Measurements from ENCODE around the gene C4orf50.

Gene C4orf50

DNA sequence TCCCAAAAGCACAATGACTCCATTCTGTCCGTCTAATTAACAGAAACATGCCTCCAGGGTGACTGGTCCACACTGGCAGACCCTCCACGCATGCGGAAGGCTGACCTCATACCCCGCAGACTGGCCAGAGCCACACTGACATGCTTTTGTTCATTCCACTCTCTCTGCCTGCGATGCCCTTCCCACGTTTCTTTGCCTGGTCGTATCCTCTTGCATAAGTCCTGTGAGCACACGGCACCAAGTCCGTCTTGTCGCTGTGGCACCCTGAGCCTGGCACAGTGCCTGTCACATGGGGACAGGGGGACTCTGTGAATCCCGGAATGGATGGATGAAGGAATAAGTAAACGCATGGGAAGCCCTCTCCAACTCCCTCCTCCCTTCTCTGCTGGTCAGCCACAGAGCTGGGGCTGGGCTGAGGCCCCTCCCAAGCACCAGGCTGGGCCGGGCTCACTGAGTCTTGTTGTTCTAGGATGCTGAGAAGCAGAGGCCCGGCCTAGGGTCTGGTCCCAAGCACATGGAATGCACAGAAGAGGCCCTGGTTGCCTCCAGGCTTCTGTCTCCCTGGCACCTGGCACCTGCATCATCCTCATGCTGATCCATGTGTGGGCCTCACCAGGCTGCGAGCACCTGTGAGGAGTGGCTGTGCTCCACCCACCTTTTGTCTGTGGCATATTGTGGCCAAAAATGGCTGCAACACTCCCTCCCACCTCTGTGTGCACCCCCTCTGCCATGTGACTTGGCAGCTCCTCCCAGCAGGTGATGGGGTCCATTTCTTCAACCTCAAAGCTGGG, 38.9 kb upstream of the C4orf50 start:
- no peak overlapping the region for H3K4me3 ChIP-seq (ENCODE audit: low read depth, low read length)
- H3K36me3 ChIP-seq (ENCODE audit: control insufficient read depth in 1 of 2, insufficient read depth in 2 of 2, low read length in 2 of 2) = no peaks in the 10 kb centered on the region
- no peak overlapping the region for H2BK5ac ChIP-seq (ENCODE audit: low read depth, low read length, poor library complexity)
- no peak overlapping the region for H3K4me2 ChIP-seq (ENCODE audit: low read length)
- H2BK120ac ChIP-seq (ENCODE audit: insufficient read depth, low read length, poor library complexity) = no peak overlapping the region
- no peak overlapping the region for H2AK5ac ChIP-seq (ENCODE audit: low read length)
- H3K79me2 ChIP-seq (ENCODE audit: control insufficient read depth, insufficient read depth, low read length, poor library complexity) = no peaks in the 10 kb centered on the region
- H3K14ac ChIP-seq (ENCODE audit: low read length) = no peak overlapping the region
- WGBS (ENCODE audit: extremely low coverage, insufficient coverage, insufficient read length) = no CpG with 5 or more reads among the region's 15 CpGs
- no peak overlapping the region for H3K9ac ChIP-seq (ENCODE audit: low read length)
- no peak overlapping the region for H3K27ac ChIP-seq (ENCODE audit: low read depth, low read length)
- H4K91ac ChIP-seq (ENCODE audit: low read depth, low read length) = no peak overlapping the region
- no peak overlapping the region for H2BK12ac ChIP-seq (ENCODE audit: low read length)
- no peaks in the 10 kb centered on the region for H3K4me1 ChIP-seq (ENCODE audit: control insufficient read depth in 1 of 2, insufficient read depth in 2 of 2, low read length in 2 of 2)
- no peak overlapping the region for H4K8ac ChIP-seq (ENCODE audit: low read depth, low read length)
- H3K18ac ChIP-seq (ENCODE audit: low read length) = no peak overlapping the region
- peaks cover 37% of the 10 kb centered on the region for H3K9me3 ChIP-seq (ENCODE audit: insufficient read depth, low read depth, low read length)
- no peak overlapping the region for H3K23ac ChIP-seq (ENCODE audit: low read length)
- no peaks in the 10 kb centered on the region for H3K27me3 ChIP-seq (ENCODE audit: insufficient read depth, low read length)
- H3K4ac ChIP-seq (ENCODE audit: low read depth, low read length) = no peak overlapping the region
- H4K12ac ChIP-seq (ENCODE audit: low read depth, low read length) = no peak overlapping the region
- H2AFZ ChIP-seq (ENCODE audit: insufficient read depth, low read length, poor library complexity) = no peak overlapping the region
- DNase-seq = no peak
- H3K79me1 ChIP-seq (ENCODE audit: low read length) = no peaks in the 10 kb centered on the region

- Histone ChIP-seq H3K23ac (ENCODE audit: low read length) (no peak overlapping the region), H2BK5ac (ENCODE audit: low read depth, low read length, poor library complexity) (no peak overlapping the region), H3K4me1 (ENCODE audit: control insufficient read depth in 1 of 2, insufficient read depth in 2 of 2, low read length in 2 of 2) (no peaks in the 10 kb centered on the region), H4K12ac (ENCODE audit: low read depth, low read length) (no peak overlapping the region), H3K27me3 (ENCODE audit: insufficient read depth, low read length) (no peaks in the 10 kb centered on the region), H3K4me3 (ENCODE audit: low read depth, low read length) (no peak overlapping the region), H4K91ac (ENCODE audit: low read depth, low read length) (no peak overlapping the region), H3K18ac (ENCODE audit: low read length) (no peak overlapping the region), H2BK12ac (ENCODE audit: low read length) (no peak overlapping the region), H4K8ac (ENCODE audit: low read depth, low read length) (no peak overlapping the region), H3K79me2 (ENCODE audit: control insufficient read depth, insufficient read depth, low read length, poor library complexity) (no peaks in the 10 kb centered on the region), H3K9ac (ENCODE audit: low read length) (no peak overlapping the region), H3K36me3 (ENCODE audit: control insufficient read depth in 1 of 2, insufficient read depth in 2 of 2, low read length in 2 of 2) (no peaks in the 10 kb centered on the region), H3K27ac (ENCODE audit: low read depth, low read length) (no peak overlapping the region), H3K4me2 (ENCODE audit: low read length) (no peak overlapping the region), H2AFZ (ENCODE audit: insufficient read depth, low read length, poor library complexity) (no peak overlapping the region), H3K79me1 (ENCODE audit: low read length) (no peaks in the 10 kb centered on the region), H3K14ac (ENCODE audit: low read length) (no peak overlapping the region), H3K4ac (ENCODE audit: low read depth, low read length) (no peak overlapping the region), H2BK120ac (ENCODE audit: insufficient read depth, low read length, poor library complexity) (no peak overlapping the region), H2AK5ac (ENCODE audit: low read length) (no peak overlapping the region), H3K9me3 (ENCODE audit: insufficient read depth, low read depth, low read length) (peaks cover 24% of the 10 kb centered on the region)
- no CpG with 5 or more reads among the region's 4 CpGs for WGBS (ENCODE audit: extremely low coverage, insufficient coverage, insufficient read length)
- DNase-seq = no peak
Observed at GRCh38 chr4:6055436-6055835, 37.2 kb upstream of the C4orf50 start.

DNA sequence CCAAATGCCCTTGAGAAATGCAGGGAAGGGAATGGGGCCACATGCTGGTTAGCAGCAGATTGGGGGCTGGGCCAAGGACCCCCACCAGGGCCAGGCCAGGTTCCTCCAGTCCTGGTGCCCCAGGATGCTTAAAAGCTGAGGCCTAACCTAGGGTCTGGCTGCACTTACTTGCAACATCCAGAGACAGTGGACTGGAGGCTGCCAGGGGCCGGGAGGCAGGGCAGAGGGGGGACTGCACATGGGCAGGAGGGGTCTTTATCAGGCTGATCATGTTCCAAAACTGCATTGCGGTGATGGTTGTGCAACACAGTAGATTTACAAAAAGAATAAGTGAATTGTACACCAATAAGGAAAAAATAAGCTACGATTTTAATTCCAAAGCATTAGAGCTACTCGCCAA, 36.8 kb upstream of the C4orf50 start:
- H3K4me3 ChIP-seq (ENCODE audit: low read depth, low read length) = no peak overlapping the region
- H4K12ac ChIP-seq (ENCODE audit: low read depth, low read length) = no peak overlapping the region
- H3K79me2 ChIP-seq (ENCODE audit: control insufficient read depth, insufficient read depth, low read length, poor library complexity) = no peaks in the 10 kb centered on the region
- H3K23ac ChIP-seq (ENCODE audit: low read length) = no peak overlapping the region
- H3K18ac ChIP-seq (ENCODE audit: low read length) = no peak overlapping the region
- no peaks in the 10 kb centered on the region for H3K36me3 ChIP-seq (ENCODE audit: control insufficient read depth in 1 of 2, insufficient read depth in 2 of 2, low read length in 2 of 2)
- no peak overlapping the region for H4K8ac ChIP-seq (ENCODE audit: low read depth, low read length)
- H4K91ac ChIP-seq (ENCODE audit: low read depth, low read length) = no peak overlapping the region
- H2BK120ac ChIP-seq (ENCODE audit: insufficient read depth, low read length, poor library complexity) = no peak overlapping the region
- H2BK5ac ChIP-seq (ENCODE audit: low read depth, low read length, poor library complexity) = no peak overlapping the region
- no peak overlapping the region for H3K27ac ChIP-seq (ENCODE audit: low read depth, low read length)
- no peak overlapping the region for H3K14ac ChIP-seq (ENCODE audit: low read length)
- WGBS (ENCODE audit: extremely low coverage, insufficient coverage, insufficient read length) = no CpG with 5 or more reads among the region's 4 CpGs
- H3K27me3 ChIP-seq (ENCODE audit: insufficient read depth, low read length) = no peaks in the 10 kb centered on the region
- DNase-seq = no peak
- no peak overlapping the region for H2AFZ ChIP-seq (ENCODE audit: insufficient read depth, low read length, poor library complexity)
- no peak overlapping the region for H2AK5ac ChIP-seq (ENCODE audit: low read length)
- no peak overlapping the region for H3K4ac ChIP-seq (ENCODE audit: low read depth, low read length)
- H2BK12ac ChIP-seq (ENCODE audit: low read length) = no peak overlapping the region
- peaks cover 21% of the 10 kb centered on the region for H3K9me3 ChIP-seq (ENCODE audit: insufficient read depth, low read depth, low read length)
- H3K4me2 ChIP-seq (ENCODE audit: low read length) = no peak overlapping the region
- H3K79me1 ChIP-seq (ENCODE audit: low read length) = no peaks in the 10 kb centered on the region
- H3K9ac ChIP-seq (ENCODE audit: low read length) = no peak overlapping the region
- no peaks in the 10 kb centered on the region for H3K4me1 ChIP-seq (ENCODE audit: control insufficient read depth in 1 of 2, insufficient read depth in 2 of 2, low read length in 2 of 2)

DNA sequence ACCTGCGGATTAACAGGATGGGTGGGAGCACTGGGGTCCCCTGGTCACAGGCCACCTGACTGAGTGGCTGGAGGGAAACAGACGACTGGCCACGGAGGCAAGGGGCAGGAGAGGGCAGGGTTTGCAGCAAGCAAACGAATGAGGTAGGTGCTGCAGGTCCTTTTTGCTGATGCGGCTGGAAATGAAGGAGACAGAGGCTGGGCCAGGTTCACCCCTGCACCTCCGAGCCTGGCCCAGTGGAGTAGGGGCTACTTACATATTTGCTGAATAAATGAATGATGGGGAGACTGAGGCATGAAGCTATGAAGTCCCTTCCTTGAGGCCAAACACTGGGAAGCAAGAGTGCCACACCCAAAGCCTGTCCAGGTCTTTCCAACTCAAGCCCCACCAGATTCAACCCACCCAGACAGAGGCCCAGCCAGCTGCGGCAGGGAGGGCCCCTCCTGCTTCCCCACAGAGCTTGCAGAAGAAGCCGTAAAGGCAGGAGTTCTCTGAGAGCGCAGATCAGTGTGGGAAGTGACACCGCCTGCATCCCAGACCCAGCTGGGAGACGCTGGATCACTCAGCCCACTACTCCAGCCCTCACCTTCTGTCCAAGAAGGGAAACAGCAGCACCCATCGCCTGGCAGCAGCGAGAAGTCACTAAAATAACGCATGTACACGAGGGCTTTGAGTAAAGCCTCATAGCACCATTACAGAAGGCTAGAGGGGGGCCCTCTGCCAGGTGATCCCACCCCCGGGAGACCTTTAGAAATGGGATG, 36.1 kb upstream of the C4orf50 start:
- no peak overlapping the region for H2AK5ac ChIP-seq (ENCODE audit: low read length)
- no peak overlapping the region for H4K8ac ChIP-seq (ENCODE audit: low read depth, low read length)
- no peak overlapping the region for H3K27ac ChIP-seq (ENCODE audit: low read depth, low read length)
- no peak overlapping the region for H3K4ac ChIP-seq (ENCODE audit: low read depth, low read length)
- H4K12ac ChIP-seq (ENCODE audit: low read depth, low read length) = no peak overlapping the region
- H3K36me3 ChIP-seq (ENCODE audit: control insufficient read depth in 1 of 2, insufficient read depth in 2 of 2, low read length in 2 of 2) = no peaks in the 10 kb centered on the region
- H4K91ac ChIP-seq (ENCODE audit: low read depth, low read length) = no peak overlapping the region
- H3K23ac ChIP-seq (ENCODE audit: low read length) = no peak overlapping the region
- no peak overlapping the region for H2AFZ ChIP-seq (ENCODE audit: insufficient read depth, low read length, poor library complexity)
- H3K79me2 ChIP-seq (ENCODE audit: control insufficient read depth, insufficient read depth, low read length, poor library complexity) = no peaks in the 10 kb centered on the region
- H3K18ac ChIP-seq (ENCODE audit: low read length) = no peak overlapping the region
- no peak overlapping the region for H2BK5ac ChIP-seq (ENCODE audit: low read depth, low read length, poor library complexity)
- H3K4me3 ChIP-seq (ENCODE audit: low read depth, low read length) = no peak overlapping the region
- H3K4me1 ChIP-seq (ENCODE audit: control insufficient read depth in 1 of 2, insufficient read depth in 2 of 2, low read length in 2 of 2) = no peaks in the 10 kb centered on the region
- H2BK12ac ChIP-seq (ENCODE audit: low read length) = no peak overlapping the region
- no peak overlapping the region for H3K4me2 ChIP-seq (ENCODE audit: low read length)
- H3K14ac ChIP-seq (ENCODE audit: low read length) = no peak overlapping the region
- H3K27me3 ChIP-seq (ENCODE audit: insufficient read depth, low read length) = no peaks in the 10 kb centered on the region
- H3K79me1 ChIP-seq (ENCODE audit: low read length) = no peaks in the 10 kb centered on the region
- H2BK120ac ChIP-seq (ENCODE audit: insufficient read depth, low read length, poor library complexity) = no peak overlapping the region
- peaks cover 18% of the 10 kb centered on the region for H3K9me3 ChIP-seq (ENCODE audit: insufficient read depth, low read depth, low read length)
- no CpG with 5 or more reads among the region's 16 CpGs for WGBS (ENCODE audit: extremely low coverage, insufficient coverage, insufficient read length)
- H3K9ac ChIP-seq (ENCODE audit: low read length) = no peak overlapping the region
- DNase-seq = no peak
